ENCODE measurements around the gene FAM107B.

DNA sequence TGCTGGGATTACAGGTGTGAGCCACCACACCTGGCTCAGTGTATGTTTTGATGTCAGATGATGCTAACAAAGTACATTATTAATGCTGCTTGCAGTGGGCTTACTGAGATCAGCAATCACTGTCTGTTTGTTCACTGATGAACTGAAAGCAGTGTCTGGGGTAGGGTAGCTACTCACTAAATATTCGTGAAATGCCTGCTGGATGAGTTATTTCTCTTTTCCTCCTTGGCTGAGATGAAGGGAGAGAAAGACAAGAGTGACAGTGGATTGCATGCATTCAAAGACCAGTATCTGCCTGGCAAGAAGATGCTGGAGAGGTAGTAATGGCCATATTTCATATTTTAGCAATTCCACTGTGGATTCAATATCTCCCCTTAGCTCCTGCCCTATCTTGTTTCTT, 32.3 kb downstream of the FAM107B start:
- TF ChIP-seq, protein P1, sequence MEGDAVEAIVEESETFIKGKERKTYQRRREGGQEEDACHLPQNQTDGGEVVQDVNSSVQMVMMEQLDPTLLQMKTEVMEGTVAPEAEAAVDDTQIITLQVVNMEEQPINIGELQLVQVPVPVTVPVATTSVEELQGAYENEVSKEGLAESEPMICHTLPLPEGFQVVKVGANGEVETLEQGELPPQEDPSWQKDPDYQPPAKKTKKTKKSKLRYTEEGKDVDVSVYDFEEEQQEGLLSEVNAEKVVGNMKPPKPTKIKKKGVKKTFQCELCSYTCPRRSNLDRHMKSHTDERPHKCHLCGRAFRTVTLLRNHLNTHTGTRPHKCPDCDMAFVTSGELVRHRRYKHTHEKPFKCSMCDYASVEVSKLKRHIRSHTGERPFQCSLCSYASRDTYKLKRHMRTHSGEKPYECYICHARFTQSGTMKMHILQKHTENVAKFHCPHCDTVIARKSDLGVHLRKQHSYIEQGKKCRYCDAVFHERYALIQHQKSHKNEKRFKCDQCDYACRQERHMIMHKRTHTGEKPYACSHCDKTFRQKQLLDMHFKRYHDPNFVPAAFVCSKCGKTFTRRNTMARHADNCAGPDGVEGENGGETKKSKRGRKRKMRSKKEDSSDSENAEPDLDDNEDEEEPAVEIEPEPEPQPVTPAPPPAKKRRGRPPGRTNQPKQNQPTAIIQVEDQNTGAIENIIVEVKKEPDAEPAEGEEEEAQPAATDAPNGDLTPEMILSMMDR (conservative IDR thresholded peaks at IDR 0.05): no peak
- no peak for TF ChIP-seq ZFX (IDR thresholded peaks at IDR 0.05)
